A673 (cell line): ENCODE data around the gene SH2B2. TPM values are rescaled to one million over a fixed set of nuclear protein-coding genes. Genes with fewer than 3 reads are reported as not detected.

Experiments
- BruUV-seq: library from RNA; stranded (reverse); fragments of 400-500 nt; replicated peaks from 2 replicates; lab custom pipeline; 2021; lab: Mats Ljungman, UMichigan
- CTCF ChIA-PET: fragments of 300-600 bp; sonication (Branson Sonifier 250); formaldehyde crosslinking; loops from one replicate; lab custom pipeline; 2022; ENCODE audit warnings: antibody characterized with exemption; lab: Charles Lee
- POLR2A ChIA-PET: fragments of 300-600 bp; sonication (Branson Sonifier 250); formaldehyde crosslinking; loops from one replicate; lab custom pipeline; 2022; ENCODE audit warnings: antibody characterized with exemption; ENCODE audit not compliant: low non-redundant PET; lab: Charles Lee
- DNase-seq: peaks from one replicate; pipeline ENCODE4 v3.0.0-alpha.2; 2015; ENCODE audit warnings: low spot score
- H3K27ac ChIP-seq: fragments of 200-600 bp; sonication (generic); 2 replicates; pipeline ENCODE4 v1.5.1; 2016; ENCODE audit warnings: mixed run types, low read depth, mild to moderate bottlenecking, mixed read lengths, antibody characterized with exemption, low read length; ENCODE audit not compliant: poor library complexity, severe bottlenecking
- H3K27me3 ChIP-seq: fragments of 200-600 bp; sonication (generic); replicated peaks from 2 replicates; pipeline ENCODE4 v1.6.1; 2017; ENCODE audit warnings: mixed run types, low read depth, mild to moderate bottlenecking, mixed read lengths, antibody characterized with exemption, low read length; ENCODE audit not compliant: insufficient read depth, poor library complexity
- H3K36me3 ChIP-seq: fragments of 200-600 bp; sonication (generic); 2 replicates; pipeline ENCODE4 v1.6.1; 2016; ENCODE audit warnings: mixed run types, mild to moderate bottlenecking, mixed read lengths, antibody characterized with exemption, low read length; ENCODE audit not compliant: insufficient read depth, poor library complexity, severe bottlenecking
- H3K4me1 ChIP-seq: fragments of 200-600 bp; sonication (generic); 2 replicates; pipeline ENCODE4 v1.6.1; 2017; ENCODE audit warnings: mixed run types, mild to moderate bottlenecking, mixed read lengths, antibody characterized with exemption, low read length; ENCODE audit not compliant: insufficient read depth, poor library complexity, severe bottlenecking
- H3K4me3 ChIP-seq: fragments of 200-600 bp; sonication (generic); 2 replicates; pipeline ENCODE4 v1.5.1; 2016; ENCODE audit warnings: low read depth, mixed run types, mild to moderate bottlenecking, mixed read lengths, low read length; ENCODE audit not compliant: poor library complexity, severe bottlenecking
- H3K9me3 ChIP-seq: fragments of 200-600 bp; sonication (generic); 2 replicates; pipeline ENCODE4 v1.6.1; 2016; ENCODE audit warnings: mixed run types, low read depth, mild to moderate bottlenecking, mixed read lengths, antibody characterized with exemption, low read length; ENCODE audit not compliant: poor library complexity, severe bottlenecking
- EZH2 ChIP-seq: fragments of 200-600 bp; sonication (generic); IDR thresholded peaks from 2 replicates; pipeline ENCODE4 v1.6.1; 2017; ENCODE audit warnings: borderline replicate concordance, low read depth, mild to moderate bottlenecking, mixed read lengths, antibody characterized with exemption, low read length; ENCODE audit not compliant: poor library complexity, severe bottlenecking
- intact Hi-C: fragments of 100-400 bp; cut with micrococcal nuclease; formaldehyde crosslinking; loops from one replicate; pipeline ENCODE4 v1.10.0; 2022; ENCODE audit not compliant: unreplicated experiment
- total RNA-seq: library from RNA; stranded (reverse); gene quantifications from 2 replicates; pipeline ENCODE4 v1.2.3, GENCODE V29; 2021
- TF ChIP-seq, protein P1 (sequence below): fragments of 300-800, 200-600 bp; sonication (generic); conservative IDR thresholded peaks from 2 replicates; pipeline ENCODE4 v1.5.1; 2017; ENCODE audit warnings: low read depth, mild to moderate bottlenecking, antibody characterized with exemption, low read length, moderate library complexity, mixed read lengths

Gene SH2B2
- total RNA-seq, 1 experiment from 2014 or later, result 8.6 TPM

DNA sequence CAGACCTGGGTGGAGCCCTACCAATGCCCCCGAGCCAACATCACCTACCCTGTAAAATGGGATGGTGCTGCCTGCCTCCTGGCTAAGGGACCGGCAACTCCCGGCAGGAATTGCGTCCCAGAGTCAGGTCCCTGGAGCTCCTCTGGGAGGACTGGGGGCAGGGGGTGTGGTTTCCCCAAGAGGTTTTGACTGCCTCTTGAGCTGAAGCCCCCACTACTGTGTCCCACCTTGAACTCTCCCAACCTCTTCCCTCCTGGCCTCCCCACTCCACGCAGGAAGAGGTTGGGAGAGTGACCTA, 1.3 kb downstream of the SH2B2 start:
- ChIA-PET CTCF (interaction anchor here (0.5 to 1.0 kb wide), 3 partner anchors 40 to 745 kb away, joined by 4 to 7 read pairs (median 4); no protein-coding TSS in a partner anchor), POLR2A (no interaction called here)
- no peak overlapping the region for H3K27ac ChIP-seq
- TF ChIP-seq EZH2, result no peak
- TF ChIP-seq, protein P1, sequence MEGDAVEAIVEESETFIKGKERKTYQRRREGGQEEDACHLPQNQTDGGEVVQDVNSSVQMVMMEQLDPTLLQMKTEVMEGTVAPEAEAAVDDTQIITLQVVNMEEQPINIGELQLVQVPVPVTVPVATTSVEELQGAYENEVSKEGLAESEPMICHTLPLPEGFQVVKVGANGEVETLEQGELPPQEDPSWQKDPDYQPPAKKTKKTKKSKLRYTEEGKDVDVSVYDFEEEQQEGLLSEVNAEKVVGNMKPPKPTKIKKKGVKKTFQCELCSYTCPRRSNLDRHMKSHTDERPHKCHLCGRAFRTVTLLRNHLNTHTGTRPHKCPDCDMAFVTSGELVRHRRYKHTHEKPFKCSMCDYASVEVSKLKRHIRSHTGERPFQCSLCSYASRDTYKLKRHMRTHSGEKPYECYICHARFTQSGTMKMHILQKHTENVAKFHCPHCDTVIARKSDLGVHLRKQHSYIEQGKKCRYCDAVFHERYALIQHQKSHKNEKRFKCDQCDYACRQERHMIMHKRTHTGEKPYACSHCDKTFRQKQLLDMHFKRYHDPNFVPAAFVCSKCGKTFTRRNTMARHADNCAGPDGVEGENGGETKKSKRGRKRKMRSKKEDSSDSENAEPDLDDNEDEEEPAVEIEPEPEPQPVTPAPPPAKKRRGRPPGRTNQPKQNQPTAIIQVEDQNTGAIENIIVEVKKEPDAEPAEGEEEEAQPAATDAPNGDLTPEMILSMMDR, result no peak
- peaks cover 20% of the 10 kb centered on the region for H3K4me1 ChIP-seq
- no peaks in the 10 kb centered on the region for H3K9me3 ChIP-seq
- H3K36me3 ChIP-seq, result no peaks in the 10 kb centered on the region
- peak; percentile 34 for DNase-seq
- intact Hi-C loops, result no loop called here
- peak overlapping the region; percentile 85 for H3K4me3 ChIP-seq
- BruUV-seq, result no TSS peak
- no peaks in the 10 kb centered on the region for H3K27me3 ChIP-seq

DNA sequence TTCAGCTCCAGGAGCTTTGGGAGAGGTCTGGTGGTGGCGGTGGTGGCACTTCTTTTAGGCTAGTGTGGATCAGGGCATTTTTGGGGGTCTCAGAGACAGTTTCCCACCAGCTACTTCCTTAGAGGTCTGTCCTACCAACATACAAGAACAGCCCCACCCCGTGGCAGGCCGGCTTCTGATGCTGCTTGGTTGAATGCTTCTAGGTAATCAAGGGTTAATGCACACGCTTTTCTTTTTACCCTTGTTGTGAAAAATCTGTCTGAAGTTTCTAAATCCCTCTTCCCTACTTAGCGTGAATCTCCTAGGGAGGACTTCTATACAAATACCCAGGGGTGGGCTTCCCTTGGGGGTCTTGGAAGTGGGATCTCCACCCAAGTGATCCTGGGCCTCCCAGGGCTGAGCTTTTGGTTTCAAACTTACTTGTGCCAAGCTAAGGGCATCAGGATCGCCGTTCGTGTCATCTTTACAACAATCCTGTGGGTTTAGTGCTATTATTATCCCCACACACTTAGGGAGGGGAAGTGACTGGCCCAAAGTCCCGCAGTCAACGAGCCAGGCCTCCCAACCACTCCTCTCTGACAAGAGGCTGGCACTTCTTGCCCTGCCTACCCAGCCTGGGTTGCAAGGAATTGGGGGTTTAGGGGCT, 1.7 kb downstream of the SH2B2 start:
- no peak for TF ChIP-seq EZH2
- TF ChIP-seq, protein P1, result peak; percentile 44
- no peaks in the 10 kb centered on the region for H3K36me3 ChIP-seq
- peak; percentile 38 for DNase-seq
- ChIA-PET CTCF (interaction anchor here (0.5 to 1.0 kb wide), 3 partner anchors 39 to 745 kb away, joined by 4 to 7 read pairs (median 4); no protein-coding TSS in a partner anchor), POLR2A (no interaction called here)
- intact Hi-C loops, result no loop called here
- H3K27ac ChIP-seq, result no peak overlapping the region
- no peaks in the 10 kb centered on the region for H3K9me3 ChIP-seq
- H3K27me3 ChIP-seq, result no peaks in the 10 kb centered on the region
- peak overlapping the region; percentile 85 for H3K4me3 ChIP-seq
- peaks cover 20% of the 10 kb centered on the region for H3K4me1 ChIP-seq
- no TSS peak for BruUV-seq

DNA sequence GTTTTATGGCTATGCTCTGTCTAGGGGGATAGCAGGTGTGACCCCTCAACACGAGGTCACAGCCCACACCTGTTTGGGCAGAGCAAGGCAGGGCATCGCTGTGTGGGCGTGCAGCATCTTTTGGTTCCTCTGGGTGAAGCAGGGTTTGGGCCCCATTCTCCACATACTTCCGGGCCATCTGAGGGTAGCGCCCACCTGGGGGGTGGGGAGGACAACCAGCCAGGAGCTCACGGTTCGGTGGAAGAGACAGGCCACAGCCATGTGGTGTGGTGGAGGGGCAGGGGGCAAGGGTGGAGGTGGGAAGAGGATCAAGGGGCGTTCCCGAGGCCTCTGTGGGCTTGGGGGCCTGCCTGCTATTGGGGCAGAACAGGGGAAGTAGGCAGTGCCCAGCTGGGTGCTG, 2.4 kb downstream of the SH2B2 start:
- DNase-seq, result no peak
- H3K4me1 ChIP-seq, result peaks cover 20% of the 10 kb centered on the region
- no peak overlapping the region for H3K27ac ChIP-seq
- CTCF ChIA-PET, result interaction anchor here (0.6 to 1.0 kb wide), 2 partner anchors 115 to 746 kb away, joined by 3 to 4 read pairs; no protein-coding TSS in a partner anchor
- no TSS peak for BruUV-seq
- H3K4me3 ChIP-seq, result no peak overlapping the region
- POLR2A ChIA-PET, result no interaction called here
- H3K36me3 ChIP-seq, result no peaks in the 10 kb centered on the region
- no peaks in the 10 kb centered on the region for H3K27me3 ChIP-seq
- H3K9me3 ChIP-seq, result no peaks in the 10 kb centered on the region
- intact Hi-C loops, result no loop called here
- TF ChIP-seq, protein P1, result no peak
- no peak for TF ChIP-seq EZH2
